ENCODE measurements around the gene STMN1.

GRCh38 chr1:25924454-25924853 lies 18.2 kb upstream of the STMN1 start:
- no peak for TF ChIP-seq POLR2A (IDR thresholded peaks at IDR 0.05; ENCODE audit: low read length)
- TF ChIP-seq GATA1 (IDR thresholded peaks at IDR 0.05; ENCODE audit: low read depth, low read length): no peak
